Endodermal cell (in vitro differentiated cells): ENCODE measurements around the gene ENPP7. TPM values are rescaled to one million over a fixed set of nuclear protein-coding genes. Genes with fewer than 3 reads are reported as not detected.

Source experiments
- DNase-seq: peaks from one replicate; pipeline ENCODE4 v3.0.0-alpha.2; 2017
- H3K27ac ChIP-seq: 2 replicates; pipeline ENCODE4 v1.5.1; 2013; ENCODE audit warnings: mild to moderate bottlenecking, low read depth, low read length, moderate library complexity
- H3K27me3 ChIP-seq: 2 replicates; pipeline ENCODE4 v1.6.1; 2013; ENCODE audit warnings: mild to moderate bottlenecking, low read length, moderate library complexity; ENCODE audit not compliant: insufficient read depth, control insufficient read depth, poor library complexity, severe bottlenecking
- H3K36me3 ChIP-seq: 2 replicates; pipeline ENCODE4 v1.7.0; 2013; ENCODE audit warnings: mild to moderate bottlenecking, low read length, moderate library complexity; ENCODE audit not compliant: control insufficient read depth, insufficient read depth
- H3K4me1 ChIP-seq: one replicate; pipeline ENCODE4 v1.7.0; 2013; ENCODE audit warnings: low read length; ENCODE audit not compliant: control insufficient read depth, insufficient read depth
- H3K4me3 ChIP-seq: 2 replicates; pipeline ENCODE4 v1.5.1; 2013; ENCODE audit warnings: mild to moderate bottlenecking, low read length, moderate library complexity
- H3K9ac ChIP-seq: 2 replicates; pipeline ENCODE4 v1.6.1; 2013; ENCODE audit warnings: mild to moderate bottlenecking, low read length, moderate library complexity; ENCODE audit not compliant: poor library complexity, severe bottlenecking; ENCODE audit errors: extremely low read depth
- H3K9me3 ChIP-seq: 2 replicates; pipeline ENCODE4 v1.6.1; 2013; ENCODE audit warnings: mild to moderate bottlenecking, low read length, moderate library complexity; ENCODE audit not compliant: control insufficient read depth
- H3K27ac Mint-ChIP-seq: 2 replicates; pipeline ENCODE4 v1.8.0; 2020; ENCODE audit warnings: mixed read lengths
- H3K27me3 Mint-ChIP-seq: 2 replicates; pipeline ENCODE4 v1.8.0; 2021; ENCODE audit warnings: mild to moderate bottlenecking, mixed read lengths; ENCODE audit not compliant: insufficient read depth
- H3K36me3 Mint-ChIP-seq: 2 replicates; pipeline ENCODE4 v1.8.0; 2020; ENCODE audit warnings: low read depth, mixed read lengths
- H3K4me1 Mint-ChIP-seq: 2 replicates; pipeline ENCODE4 v1.8.0; 2020; ENCODE audit warnings: mixed read lengths
- H3K4me3 Mint-ChIP-seq: 2 replicates; pipeline ENCODE4 v1.8.0; 2020; ENCODE audit warnings: mild to moderate bottlenecking, moderate library complexity, mixed read lengths
- H3K9me3 Mint-ChIP-seq: 2 replicates; pipeline ENCODE4 v1.8.0; 2020; ENCODE audit warnings: mild to moderate bottlenecking, mixed read lengths
- CTCF ChIP-seq: fragments of 200-600 bp; sonication (generic); conservative IDR thresholded peaks from 2 replicates; pipeline ENCODE4 v1.5.0; 2021; ENCODE audit warnings: antibody characterized with exemption, mild to moderate bottlenecking
- WGBS, 2 experiments: methylation state at CpG; one replicate each; pipeline versions ENCODE4 v1.1.5 to v1.1.7; 2013; ENCODE audit warnings: missing lambda C conversion rate in 2 of 2, mixed read lengths in 1 of 2; ENCODE audit not compliant: insufficient coverage in 1 of 2, insufficient read length in 1 of 2; 5-methylcytosine and 5-hydroxymethylcytosine counted together
- total RNA-seq, 2 donors: library from RNA; stranded (reverse); fragmentation: NEBNext Ultra II Directional in 1 of 2; extraction: Animal tissue kit (Norgen Biotek cat#: 25700) in 1 of 2; gene quantifications; 2 replicates in 1 of 2; 3 replicates in 1 of 2; pipeline ENCODE4 v1.2.1, GENCODE V29; 2021

The ENPP7 gene
- total RNA-seq, 2 donors from 2014 or later = not detected

DNA sequence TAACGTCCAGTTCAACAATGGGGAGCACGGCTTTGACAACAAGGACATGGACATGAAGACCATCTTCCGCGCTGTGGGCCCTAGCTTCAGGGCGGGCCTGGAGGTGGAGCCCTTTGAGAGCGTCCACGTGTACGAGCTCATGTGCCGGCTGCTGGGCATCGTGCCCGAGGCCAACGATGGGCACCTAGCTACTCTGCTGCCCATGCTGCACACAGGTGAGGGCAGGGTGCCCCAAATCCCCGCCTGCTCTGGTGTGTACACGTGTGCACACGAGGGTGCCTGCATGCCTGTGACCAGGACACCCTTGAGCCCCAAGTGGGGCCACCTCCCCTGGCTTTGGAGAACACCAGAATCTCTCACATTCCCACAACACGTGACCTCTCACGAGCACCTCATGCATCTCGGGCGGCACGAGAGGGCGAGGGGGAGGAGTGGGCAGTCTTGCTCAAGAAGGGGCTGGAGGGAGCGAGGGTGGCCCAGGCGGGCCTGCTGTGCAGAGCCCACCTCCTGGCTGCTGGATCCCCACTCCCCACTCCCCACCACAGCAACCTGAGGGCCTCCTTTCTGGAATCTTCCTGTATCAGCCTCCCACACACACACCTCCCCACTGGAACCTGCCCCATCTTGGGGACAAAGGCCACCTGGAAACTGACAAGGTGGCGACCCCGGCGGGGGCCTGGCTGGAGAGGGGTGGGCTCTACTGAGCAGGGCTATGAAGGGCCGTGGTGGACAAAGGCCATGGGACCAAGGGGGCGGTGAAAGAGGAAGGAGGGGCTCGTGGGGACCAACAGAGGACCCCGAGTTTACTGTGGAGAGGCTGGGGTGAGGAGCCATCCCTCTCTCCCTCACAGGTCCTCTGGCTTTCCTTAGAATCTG, 6.5 kb downstream of the ENPP7 start:
- H3K27me3 Mint-ChIP-seq = peaks cover 28% of the 10 kb centered on the region
- H3K36me3 Mint-ChIP-seq = no peaks in the 10 kb centered on the region
- Histone ChIP-seq H3K9ac (no peak overlapping the region), H3K36me3 (no peaks in the 10 kb centered on the region), H3K4me3 (no peak overlapping the region), H3K9me3 (no peaks in the 10 kb centered on the region), H3K27ac (no peak overlapping the region), H3K4me1 (no peaks in the 10 kb centered on the region), H3K27me3 (peaks cover 10% of the 10 kb centered on the region)
- DNase-seq = no peak
- H3K4me1 Mint-ChIP-seq = peaks cover 10% of the 10 kb centered on the region
- no peak overlapping the region for H3K4me3 Mint-ChIP-seq
- no peak overlapping the region for H3K27ac Mint-ChIP-seq
- 89 to 94% methylated on average over 15 to 29 of the region's 30 CpGs for WGBS, 2 experiments
- TF ChIP-seq CTCF = no peak
- H3K9me3 Mint-ChIP-seq = no peaks in the 10 kb centered on the region

- Mint-ChIP-seq H3K36me3 (no peaks in the 10 kb centered on the region), H3K9me3 (no peaks in the 10 kb centered on the region), H3K27ac (no peak overlapping the region), H3K4me1 (peaks cover 10% of the 10 kb centered on the region), H3K4me3 (no peak overlapping the region), H3K27me3 (peaks cover 28% of the 10 kb centered on the region)
- H3K36me3 ChIP-seq = no peaks in the 10 kb centered on the region
- no peak for DNase-seq
- H3K9ac ChIP-seq = no peak overlapping the region
- no peak for TF ChIP-seq CTCF
- H3K9me3 ChIP-seq = no peaks in the 10 kb centered on the region
- peaks cover 10% of the 10 kb centered on the region for H3K27me3 ChIP-seq
- no peak overlapping the region for H3K27ac ChIP-seq
- H3K4me3 ChIP-seq = no peak overlapping the region
- H3K4me1 ChIP-seq = peaks cover 5% of the 10 kb centered on the region
- 89 to 96% methylated on average over 8 to 17 of the region's 17 CpGs for WGBS, 2 experiments
Observed at GRCh38 chr17:79737922-79738578, 7.3 kb downstream of the ENPP7 start.

GRCh38 chr17:79738643-79739042, 7.9 kb downstream of the ENPP7 start:
- 92 to 93% methylated on average over 13 to 14 of the region's 14 CpGs for WGBS, 2 experiments
- no peaks in the 10 kb centered on the region for H3K9me3 Mint-ChIP-seq
- no peak overlapping the region for H3K4me3 Mint-ChIP-seq
- H3K36me3 Mint-ChIP-seq = no peaks in the 10 kb centered on the region
- Histone ChIP-seq H3K36me3 (no peaks in the 10 kb centered on the region), H3K9me3 (no peaks in the 10 kb centered on the region), H3K27me3 (peaks cover 12% of the 10 kb centered on the region), H3K9ac (no peak overlapping the region), H3K27ac (no peak overlapping the region), H3K4me1 (peaks cover 7% of the 10 kb centered on the region), H3K4me3 (no peak overlapping the region)
- TF ChIP-seq CTCF = no peak
- DNase-seq = no peak
- H3K4me1 Mint-ChIP-seq = peaks cover 13% of the 10 kb centered on the region
- H3K27ac Mint-ChIP-seq = no peak overlapping the region
- peaks cover 33% of the 10 kb centered on the region for H3K27me3 Mint-ChIP-seq
